Neuron (in vitro differentiated cells): Measurements from ENCODE around the gene FASTKD2.

Experiments used
- H2AFZ ChIP-seq: one replicate; pipeline ENCODE4 v1.6.1; 2013; ENCODE audit warnings: low read depth, mild to moderate bottlenecking, inconsistent platforms, low read length, moderate library complexity
- H3K27me3 ChIP-seq: one replicate; pipeline ENCODE4 v1.6.1; 2013; ENCODE audit warnings: low read length; ENCODE audit not compliant: insufficient read depth
- H3K36me3 ChIP-seq: one replicate; pipeline ENCODE4 v1.6.1; 2013; ENCODE audit warnings: low read length; ENCODE audit not compliant: insufficient read depth
- H3K4me1 ChIP-seq: one replicate; pipeline ENCODE4 v1.6.1; 2013; ENCODE audit warnings: low read length; ENCODE audit not compliant: insufficient read depth
- H3K4me3 ChIP-seq: 2 replicates; pipeline ENCODE4 v1.5.1; 2013; ENCODE audit warnings: mild to moderate bottlenecking, low read length, moderate library complexity
- H3K9me3 ChIP-seq: one replicate; pipeline ENCODE4 v1.6.1; 2013; ENCODE audit warnings: low read length

FASTKD2 gene

DNA sequence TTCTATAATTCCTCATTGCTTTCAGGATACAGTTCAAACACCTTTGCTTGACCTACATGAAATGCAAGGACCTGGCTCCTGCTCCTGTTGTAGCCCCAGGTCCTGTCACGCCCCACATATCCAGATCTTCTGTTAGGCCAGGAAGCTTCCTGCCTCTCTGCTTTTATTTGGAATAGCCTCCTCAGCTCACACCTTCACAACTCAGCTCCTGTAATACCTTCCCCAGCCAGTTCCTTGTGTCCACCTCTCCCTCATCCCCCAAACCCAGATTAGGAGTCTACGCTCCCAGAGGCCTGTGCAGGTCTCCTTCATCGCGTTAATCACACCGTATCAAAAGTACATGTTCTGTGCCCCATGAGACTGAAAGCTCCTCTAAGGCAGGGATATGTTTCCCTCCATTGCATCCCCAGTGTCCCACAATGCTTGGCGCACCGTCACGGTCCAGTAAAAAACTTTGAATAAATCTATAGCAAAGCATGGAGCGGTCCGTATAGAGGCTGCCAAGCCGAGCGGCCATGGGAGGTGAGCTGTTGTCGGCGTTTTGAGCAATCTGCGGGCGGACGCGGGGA is 649 bp upstream of the FASTKD2 start:
- peak overlapping the region; percentile 60 for H3K4me3 ChIP-seq
- peaks cover 10% of the 10 kb centered on the region for H3K4me1 ChIP-seq
- peak overlapping the region; percentile 98 for H2AFZ ChIP-seq
- H3K27me3 ChIP-seq = no peaks in the 10 kb centered on the region
- no peaks in the 10 kb centered on the region for H3K9me3 ChIP-seq
- peaks cover 20% of the 10 kb centered on the region for H3K36me3 ChIP-seq

DNA sequence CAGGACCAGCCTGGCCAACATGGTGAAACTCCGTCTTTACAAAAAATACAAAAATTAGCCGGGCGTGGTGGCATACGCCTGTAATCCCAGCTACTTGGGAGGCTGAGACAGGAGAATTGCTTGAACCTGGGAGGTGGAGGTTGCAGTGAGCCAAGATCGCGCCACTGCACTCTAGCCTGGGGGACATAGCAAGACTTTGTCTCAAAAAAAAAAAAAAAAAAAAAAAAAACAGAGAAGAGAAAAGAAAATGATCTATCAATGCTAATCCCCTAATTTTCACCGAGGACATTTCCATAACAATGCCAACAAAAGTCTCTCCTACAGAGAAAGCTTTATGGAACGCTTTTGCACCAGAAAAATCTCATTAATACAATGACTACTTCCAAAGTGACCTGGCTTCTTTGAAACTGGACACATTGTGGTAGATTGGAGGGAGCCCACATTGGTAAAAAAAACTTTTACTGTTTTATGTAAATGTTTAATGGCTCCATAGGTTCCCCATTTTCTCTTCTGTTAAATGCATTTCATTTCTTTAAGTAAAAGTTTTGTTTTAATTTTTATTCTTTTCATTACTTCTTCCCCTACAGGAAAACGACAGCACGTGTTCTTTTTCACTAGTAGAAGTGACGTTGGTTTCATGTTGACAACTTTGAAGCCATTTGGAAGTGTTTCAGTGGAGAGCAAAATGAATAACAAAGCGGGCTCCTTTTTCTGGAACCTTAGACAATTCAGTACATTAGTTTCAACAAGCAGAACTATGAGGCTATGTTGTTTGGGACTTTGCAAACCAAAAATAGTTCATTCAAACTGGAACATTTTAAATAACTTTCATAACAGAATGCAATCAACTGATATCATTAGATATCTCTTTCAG is 888 bp downstream of the FASTKD2 start:
- Histone ChIP-seq H3K4me3 (peak overlapping the region; percentile 60), H3K36me3 (peaks cover 29% of the 10 kb centered on the region), H3K9me3 (no peaks in the 10 kb centered on the region), H2AFZ (peak overlapping the region; percentile 98), H3K4me1 (peaks cover 10% of the 10 kb centered on the region), H3K27me3 (no peaks in the 10 kb centered on the region)

- no peaks in the 10 kb centered on the region for H3K27me3 ChIP-seq
- H3K36me3 ChIP-seq = peaks cover 76% of the 10 kb centered on the region
- H2AFZ ChIP-seq = no peak overlapping the region
- no peaks in the 10 kb centered on the region for H3K4me1 ChIP-seq
- no peak overlapping the region for H3K4me3 ChIP-seq
- peaks cover 15% of the 10 kb centered on the region for H3K9me3 ChIP-seq
Observed at GRCh38 chr2:206774871-206775270, 9.5 kb downstream of the FASTKD2 start.

DNA sequence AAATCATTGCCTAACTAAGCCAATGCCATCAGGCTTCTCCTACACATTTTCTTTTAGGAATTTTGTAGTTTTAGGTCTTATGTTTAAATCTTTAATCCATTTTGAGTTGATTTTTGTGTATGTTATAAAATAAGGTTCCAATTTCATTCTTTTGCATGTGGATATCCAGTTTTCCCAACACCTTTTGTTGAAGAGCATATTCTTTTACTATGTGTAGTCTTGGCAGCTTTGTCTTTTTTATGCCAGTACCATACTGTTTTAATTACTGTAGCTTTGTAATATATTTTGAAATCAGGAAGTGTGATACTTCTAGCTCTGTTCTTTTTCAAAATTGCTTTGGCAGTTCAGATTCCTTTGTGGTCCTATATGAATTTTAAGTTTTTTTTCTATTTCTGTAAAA is 11.0 kb downstream of the FASTKD2 start:
- H3K4me1 ChIP-seq = no peaks in the 10 kb centered on the region
- H3K4me3 ChIP-seq = no peak overlapping the region
- no peak overlapping the region for H2AFZ ChIP-seq
- H3K27me3 ChIP-seq = no peaks in the 10 kb centered on the region
- H3K36me3 ChIP-seq = peaks cover 73% of the 10 kb centered on the region
- peaks cover 21% of the 10 kb centered on the region for H3K9me3 ChIP-seq

DNA sequence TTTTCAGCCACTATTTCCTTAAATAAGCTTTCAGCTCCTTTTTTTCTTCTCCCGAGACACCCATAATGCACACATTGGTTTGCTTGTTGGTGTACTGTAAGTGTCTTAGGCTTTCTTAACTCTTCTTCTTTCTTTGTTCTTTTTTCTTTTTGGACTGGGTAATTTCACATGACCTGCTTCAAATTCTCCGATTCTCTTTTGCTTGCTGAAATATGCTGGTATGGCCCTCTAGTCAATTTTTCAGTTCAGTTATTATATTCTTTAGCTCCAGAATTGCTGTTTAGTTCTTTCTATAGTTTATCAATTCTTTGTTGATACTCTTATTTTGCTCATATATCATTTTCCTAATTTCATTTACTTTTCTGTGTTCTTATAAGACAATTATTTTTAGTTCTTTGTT is 15.3 kb downstream of the FASTKD2 start:
- Histone ChIP-seq H3K27me3 (no peaks in the 10 kb centered on the region), H3K36me3 (peaks cover 52% of the 10 kb centered on the region), H3K4me3 (no peak overlapping the region), H3K9me3 (peaks cover 19% of the 10 kb centered on the region), H2AFZ (no peak overlapping the region), H3K4me1 (no peaks in the 10 kb centered on the region)

DNA sequence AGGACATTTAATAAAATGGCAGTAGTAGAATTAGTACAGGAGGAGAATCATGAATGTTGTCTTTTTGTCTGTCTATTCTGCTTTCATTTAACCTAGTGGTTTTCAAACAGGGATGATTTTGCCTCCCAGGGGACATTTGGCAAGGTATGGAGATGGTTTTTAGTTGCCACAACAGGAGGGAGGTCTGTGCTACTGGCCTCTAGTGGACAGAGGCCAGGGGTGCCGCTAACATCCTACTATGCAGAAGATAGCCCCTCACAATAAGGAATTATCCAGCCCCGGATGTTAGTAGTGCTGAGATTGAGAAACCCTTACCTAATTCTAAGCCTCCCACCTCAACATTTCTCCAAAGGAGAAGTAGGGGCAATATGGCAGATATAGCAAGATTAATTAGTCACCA is 18.3 kb downstream of the FASTKD2 start:
- Histone ChIP-seq H3K4me3 (no peak overlapping the region), H2AFZ (no peak overlapping the region), H3K36me3 (peaks cover 55% of the 10 kb centered on the region), H3K4me1 (no peaks in the 10 kb centered on the region), H3K27me3 (no peaks in the 10 kb centered on the region), H3K9me3 (peaks cover 10% of the 10 kb centered on the region)

DNA sequence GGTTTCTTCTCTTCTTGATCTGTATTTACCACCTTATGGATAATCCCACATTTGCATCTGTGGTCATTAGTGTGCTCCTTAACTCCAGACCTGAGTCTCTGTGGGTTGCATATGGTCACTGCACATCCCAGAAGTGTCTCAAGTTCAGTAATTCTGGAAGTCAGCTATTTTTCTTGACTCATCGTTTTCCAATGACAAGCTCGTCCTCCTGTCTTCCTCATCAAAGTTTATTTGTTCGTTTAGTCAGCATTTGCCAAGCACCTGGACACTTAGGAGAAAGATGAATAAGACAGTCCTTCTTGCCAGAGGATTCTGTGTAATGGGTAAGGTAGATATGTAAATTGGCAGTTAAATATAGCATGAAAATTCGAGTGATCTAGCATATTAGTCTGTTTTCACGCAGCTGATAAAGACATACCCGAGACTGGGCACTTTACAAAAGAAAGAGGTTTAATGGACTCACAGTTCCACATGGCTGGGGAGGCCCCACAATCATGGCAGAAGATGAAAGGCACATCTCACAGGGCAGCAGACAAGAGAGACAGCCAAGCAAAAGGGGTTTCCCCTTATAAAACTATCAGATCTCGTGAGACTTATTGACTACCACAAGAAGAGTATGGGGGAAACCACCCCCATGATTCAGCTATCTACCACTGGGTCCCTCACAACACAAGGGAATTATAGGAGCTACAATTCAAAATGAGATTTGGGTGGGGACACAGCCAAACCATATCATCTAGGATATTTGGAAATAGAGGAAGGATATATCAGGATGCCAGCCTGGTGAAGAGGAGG is 19.4 kb downstream of the FASTKD2 start:
- Histone ChIP-seq H3K27me3 (no peaks in the 10 kb centered on the region), H3K4me3 (no peak overlapping the region), H3K36me3 (peaks cover 57% of the 10 kb centered on the region), H3K4me1 (no peaks in the 10 kb centered on the region), H3K9me3 (peaks cover 6% of the 10 kb centered on the region), H2AFZ (no peak overlapping the region)

- Histone ChIP-seq H3K4me1 (no peaks in the 10 kb centered on the region), H2AFZ (no peak overlapping the region), H3K9me3 (no peaks in the 10 kb centered on the region), H3K4me3 (no peak overlapping the region), H3K27me3 (no peaks in the 10 kb centered on the region), H3K36me3 (peaks cover 79% of the 10 kb centered on the region)
Observed at GRCh38 chr2:206790311-206790935, 25.0 kb downstream of the FASTKD2 start.

DNA sequence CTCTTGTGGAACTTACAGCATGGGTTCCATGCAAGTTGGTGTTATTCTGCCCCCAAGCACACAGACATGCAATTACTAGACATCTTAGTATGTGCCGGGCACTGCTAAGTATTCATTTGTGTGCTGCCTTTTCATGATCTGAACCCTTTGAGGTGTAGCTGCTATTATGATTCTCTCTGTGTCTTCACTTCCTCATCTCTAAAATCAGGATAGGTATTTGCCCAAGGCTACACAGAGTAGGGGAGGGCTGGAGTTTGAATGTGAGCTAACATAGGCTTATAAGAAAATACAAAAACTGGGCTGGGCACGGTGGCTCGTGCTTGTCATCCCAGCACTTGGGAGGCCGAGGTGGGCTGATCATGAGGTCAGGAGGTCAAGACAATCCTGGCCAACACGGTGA is 27.2 kb downstream of the FASTKD2 start:
- Histone ChIP-seq H3K27me3 (no peaks in the 10 kb centered on the region), H2AFZ (no peak overlapping the region), H3K4me3 (no peak overlapping the region), H3K9me3 (no peaks in the 10 kb centered on the region), H3K36me3 (peaks cover 76% of the 10 kb centered on the region), H3K4me1 (no peaks in the 10 kb centered on the region)

GRCh38 chr2:206797376-206797775 is 32.0 kb downstream of the FASTKD2 start:
- Histone ChIP-seq H3K36me3 (peaks cover 29% of the 10 kb centered on the region), H3K4me1 (peaks cover 12% of the 10 kb centered on the region), H3K4me3 (no peak overlapping the region), H2AFZ (no peak overlapping the region), H3K9me3 (no peaks in the 10 kb centered on the region), H3K27me3 (no peaks in the 10 kb centered on the region)

DNA sequence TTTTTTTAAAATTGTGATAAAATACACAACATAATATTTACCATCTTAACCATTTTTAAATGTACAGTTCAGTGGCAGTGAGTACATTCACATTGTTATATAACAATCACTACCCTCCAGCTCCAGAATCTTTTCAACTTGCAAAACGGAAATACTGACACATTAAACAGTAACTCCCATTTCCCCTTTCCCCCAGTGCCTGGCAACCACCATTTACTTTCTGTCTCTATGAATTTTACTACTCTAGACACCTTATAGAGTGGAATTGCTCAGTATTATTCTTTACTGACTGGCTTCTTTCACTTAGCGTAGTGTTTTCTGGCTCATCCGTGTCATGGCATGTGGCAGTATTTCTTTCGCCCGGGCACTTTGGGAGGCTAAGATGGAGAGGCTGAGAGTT is 32.6 kb downstream of the FASTKD2 start:
- Histone ChIP-seq H3K4me1 (peaks cover 15% of the 10 kb centered on the region), H3K27me3 (no peaks in the 10 kb centered on the region), H2AFZ (no peak overlapping the region), H3K4me3 (no peak overlapping the region), H3K36me3 (peaks cover 26% of the 10 kb centered on the region), H3K9me3 (no peaks in the 10 kb centered on the region)

GRCh38 chr2:206799083-206799482 is 33.7 kb downstream of the FASTKD2 start:
- Histone ChIP-seq H3K36me3 (peaks cover 17% of the 10 kb centered on the region), H3K27me3 (no peaks in the 10 kb centered on the region), H3K4me3 (no peak overlapping the region), H3K4me1 (peaks cover 15% of the 10 kb centered on the region), H2AFZ (no peak overlapping the region), H3K9me3 (no peaks in the 10 kb centered on the region)
